HCT116 (cell line): Measurements from ENCODE around the gene FRMD4A. TPM values are rescaled to one million over a fixed set of nuclear protein-coding genes. Genes with fewer than 3 reads are reported as not detected.

Source experiments
- ATAC-seq: fragments of 200-7000 bp; cut with Tn5 transposase; 2 replicates; pipeline ENCODE4 v1.9.1; 2020; ENCODE audit warnings: mild to moderate bottlenecking, moderate library complexity
- BruUV-seq: library from RNA; stranded (reverse); fragments of 400-500 nt; replicated peaks from 2 replicates; lab custom pipeline; 2021; lab: Mats Ljungman, UMichigan
- CTCF ChIA-PET: fragments of 300-600 bp; sonication (Branson Sonifier 250); formaldehyde crosslinking; loops from one replicate; lab custom pipeline; 2021; ENCODE audit warnings: antibody characterized with exemption; lab: Charles Lee
- POLR2A ChIA-PET: fragments of 300-600, 350-600 bp; sonication (Branson Sonifier 250); formaldehyde crosslinking; loops from one replicate; lab custom pipeline; 2021; ENCODE audit warnings: antibody characterized with exemption; lab: Charles Lee
- RAD21 ChIA-PET, 2 experiments: fragments of 300-600 bp; sonication (Branson Sonifier 250); formaldehyde crosslinking; loops; one replicate each; lab custom pipeline; 2023; ENCODE audit warnings: low total read pairs in 2 of 2; ENCODE audit not compliant: uncharacterized antibody in 2 of 2, unreplicated experiment in 2 of 2, low non-redundant PET in 1 of 2; lab: Charles Lee
- DNase-seq: peaks from one replicate; pipeline ENCODE4 v3.0.0-alpha.2; 2010; ENCODE audit warnings: low read depth, low spot score
- H2AFZ ChIP-seq: fragments of 200-600 bp; shearing (Covaris generic), sonication (generic); 2 replicates; pipeline ENCODE4 v1.6.1; 2017; ENCODE audit warnings: low read depth, mixed run types, mixed read lengths, antibody characterized with exemption, low read length; ENCODE audit not compliant: poor library complexity, severe bottlenecking
- H3K27ac ChIP-seq: 2 replicates; pipeline ENCODE4 v1.5.1; 2012; ENCODE audit warnings: low read depth, low read length
- H3K27me3 ChIP-seq: fragments of 200-600 bp; sonication (generic); 2 replicates; pipeline ENCODE4 v1.6.1; 2016; ENCODE audit warnings: mixed run types, low read length, mixed read lengths; ENCODE audit not compliant: insufficient read depth
- H3K36me3 ChIP-seq, 2 experiments: fragments of 200-500 bp in 1 of 2; fragments of 200-600 bp in 1 of 2; sonication (Bioruptor generic) in 1 of 2; sonication (generic) in 1 of 2; 2 replicates each; pipeline versions ENCODE4 v1.5.1 to v1.6.1; 2014 to 2016; ENCODE audit warnings: low read length in 2 of 2, inconsistent platforms in 1 of 2, mixed read lengths in 1 of 2, mixed run types in 1 of 2; ENCODE audit not compliant: insufficient read depth in 2 of 2, control insufficient read depth in 1 of 2
- H3K4me1 ChIP-seq, 2 experiments: fragments of 200-600 bp in 1 of 2; sonication (generic) in 1 of 2; 2 replicates each; pipeline versions ENCODE4 v1.5.1 to v1.6.1; 2012 to 2017; ENCODE audit warnings: low read length in 2 of 2, inconsistent platforms in 1 of 2, mild to moderate bottlenecking in 1 of 2, mixed read lengths in 1 of 2, mixed run types in 1 of 2, moderate library complexity in 1 of 2; ENCODE audit not compliant: insufficient read depth in 2 of 2, control insufficient read depth in 1 of 2
- H3K4me2 ChIP-seq: fragments of 200-600 bp; sonication (generic); 2 replicates; pipeline ENCODE4 v1.6.1; 2017; ENCODE audit warnings: mixed run types, low read length, mixed read lengths
- H3K4me3 ChIP-seq, 2 experiments: fragments of 200-600 bp in 1 of 2; sonication (generic) in 1 of 2; replicated peaks in 1 of 2; 2 replicates each; pipeline ENCODE4 v1.5.1; 2011 to 2016; ENCODE audit warnings: low read length in 2 of 2, control low read depth in 1 of 2, low read depth in 1 of 2, mild to moderate bottlenecking in 1 of 2, mixed read lengths in 1 of 2, mixed run types in 1 of 2
- H3K79me2 ChIP-seq: fragments of 200-600 bp; sonication (generic); 2 replicates; pipeline ENCODE4 v1.6.1; 2017; ENCODE audit warnings: mild to moderate bottlenecking, mixed run types, low read length, moderate library complexity, mixed read lengths; ENCODE audit not compliant: insufficient read depth
- H3K9ac ChIP-seq: fragments of 200-600 bp; sonication (generic); 2 replicates; pipeline ENCODE4 v1.6.1; 2016; ENCODE audit warnings: low read length, mixed read lengths
- H3K9me2 ChIP-seq: fragments of 200-600 bp; sonication (generic), shearing (Covaris generic); 2 replicates; pipeline ENCODE4 v1.6.1; 2017; ENCODE audit warnings: mixed run types, mild to moderate bottlenecking, moderate library complexity; ENCODE audit not compliant: insufficient read depth
- H3K9me3 ChIP-seq, 2 experiments: fragments of 200-500 bp in 1 of 2; fragments of 200-600 bp in 1 of 2; sonication (Bioruptor generic) in 1 of 2; sonication (generic) in 1 of 2; 2 replicates each; pipeline ENCODE4 v1.6.1; 2014 to 2017; ENCODE audit warnings: low read length in 2 of 2, mixed read lengths in 2 of 2, inconsistent platforms in 1 of 2, low read depth in 1 of 2, mild to moderate bottlenecking in 1 of 2, mixed run types in 1 of 2, moderate library complexity in 1 of 2; ENCODE audit not compliant: control insufficient read depth in 1 of 2, insufficient read depth in 1 of 2
- H4K20me1 ChIP-seq: fragments of 200-600 bp; sonication (generic), shearing (Covaris generic); 2 replicates; pipeline ENCODE4 v1.6.1; 2017; ENCODE audit warnings: mixed run types, mild to moderate bottlenecking, moderate library complexity; ENCODE audit not compliant: insufficient read depth
- CBX3 ChIP-seq: IDR thresholded peaks from 2 replicates; pipeline ENCODE4 v1.6.1; 2012; ENCODE audit warnings: low read depth
- CEBPB ChIP-seq: IDR thresholded peaks from 2 replicates; pipeline ENCODE4 v1.6.1; 2012; ENCODE audit warnings: low read depth
- ELF1 ChIP-seq: IDR thresholded peaks from 2 replicates; pipeline ENCODE4 v1.6.1; 2012; ENCODE audit warnings: low read depth, borderline replicate concordance
- EZH2 ChIP-seq: fragments of 200-600 bp; sonication (generic); IDR thresholded peaks from 2 replicates; pipeline ENCODE4 v1.6.1; 2017; ENCODE audit warnings: antibody characterized with exemption, mixed run types
- EZH2phosphoT487 ChIP-seq: fragments of 200-600 bp; IDR thresholded peaks from 2 replicates; pipeline ENCODE4 v1.6.1; 2018; ENCODE audit warnings: antibody characterized with exemption, borderline replicate concordance
- FOSL1 ChIP-seq: IDR thresholded peaks from 2 replicates; pipeline ENCODE4 v1.6.1; 2012; ENCODE audit warnings: low read depth
- JUND ChIP-seq: IDR thresholded peaks from 2 replicates; pipeline ENCODE4 v1.6.1; 2012
- POLR2A ChIP-seq: IDR thresholded peaks from 2 replicates; pipeline ENCODE4 v1.7.0; 2011; ENCODE audit warnings: borderline replicate concordance; ENCODE audit not compliant: insufficient read depth, insufficient read length; ENCODE audit errors: extremely low read depth
- POLR2AphosphoS5 ChIP-seq: IDR thresholded peaks from 2 replicates; pipeline ENCODE4 v1.6.1; 2011; ENCODE audit warnings: mild to moderate bottlenecking, low read depth, low read length, moderate library complexity
- SIN3A ChIP-seq: IDR thresholded peaks from 2 replicates; pipeline ENCODE4 v1.6.1; 2012; ENCODE audit warnings: low read depth
- SRF ChIP-seq: IDR thresholded peaks from 2 replicates; pipeline ENCODE4 v1.6.1; 2012; ENCODE audit warnings: low read depth
- TCF7L2 ChIP-seq: IDR thresholded peaks from 2 replicates; pipeline ENCODE4 v1.7.0; 2011; ENCODE audit warnings: borderline replicate concordance, inconsistent platforms; ENCODE audit not compliant: insufficient read depth, insufficient read length; ENCODE audit errors: extremely low read depth
- YY1 ChIP-seq: IDR thresholded peaks from 2 replicates; pipeline ENCODE4 v1.6.1; 2011; ENCODE audit warnings: low read length, low read depth, moderate library complexity, mild to moderate bottlenecking; ENCODE audit not compliant: insufficient replicate concordance; ENCODE audit errors: extremely low read depth
- ZFX ChIP-seq: fragments of 450-650 bp; IDR thresholded peaks from 2 replicates; pipeline ENCODE4 v1.6.1; 2017
- ZNF274 ChIP-seq: fragments of 200-500 bp; sonication (Bioruptor generic); IDR thresholded peaks from 2 replicates; pipeline ENCODE4 v1.6.1; 2014; ENCODE audit warnings: mild to moderate bottlenecking, low read depth, low read length, inconsistent platforms
- intact Hi-C: fragments of 100-400 bp; cut with micrococcal nuclease; formaldehyde crosslinking; loops from 2 replicates; pipeline ENCODE4 v1.10.0; 2022
- total RNA-seq: library from RNA; stranded (reverse); gene quantifications from one replicate; pipeline ENCODE4 v1.2.1, GENCODE V29; 2021; ENCODE audit not compliant: unreplicated experiment
- TF ChIP-seq, protein P1 (sequence below): IDR thresholded peaks from 2 replicates; pipeline ENCODE4 v1.6.1; 2012
- TF ChIP-seq, protein P2 (sequence below): IDR thresholded peaks from 2 replicates; pipeline ENCODE4 v1.6.1; 2012
- TF ChIP-seq, protein P3 (sequence below): IDR thresholded peaks from 2 replicates; pipeline ENCODE4 v1.6.1; 2011; ENCODE audit warnings: mild to moderate bottlenecking, low read length, moderate library complexity; ENCODE audit not compliant: insufficient replicate concordance; ENCODE audit errors: extremely low read depth
- TF ChIP-seq, protein P4 (sequence below): IDR thresholded peaks from 2 replicates; pipeline ENCODE4 v1.6.1; 2012; ENCODE audit warnings: low read depth
- TF ChIP-seq, protein P5 (sequence below), 3 experiments: fragments of 200-600 bp in 1 of 3; sonication (generic) in 1 of 3; IDR thresholded peaks in 2 of 3; conservative IDR thresholded peaks in 1 of 3; 2 replicates each; pipeline ENCODE4 v1.5.1; 2012 to 2017; ENCODE audit warnings: low read depth in 2 of 3, low read length in 2 of 3, antibody characterized with exemption in 1 of 3, borderline replicate concordance in 1 of 3, control low read depth in 1 of 3, mild to moderate bottlenecking in 1 of 3, mixed read lengths in 1 of 3, mixed run types in 1 of 3, moderate library complexity in 1 of 3; ENCODE audit not compliant: insufficient read depth in 1 of 3

The FRMD4A gene
- total RNA-seq, 1 experiment from 2014 or later: 0.20 TPM

DNA sequence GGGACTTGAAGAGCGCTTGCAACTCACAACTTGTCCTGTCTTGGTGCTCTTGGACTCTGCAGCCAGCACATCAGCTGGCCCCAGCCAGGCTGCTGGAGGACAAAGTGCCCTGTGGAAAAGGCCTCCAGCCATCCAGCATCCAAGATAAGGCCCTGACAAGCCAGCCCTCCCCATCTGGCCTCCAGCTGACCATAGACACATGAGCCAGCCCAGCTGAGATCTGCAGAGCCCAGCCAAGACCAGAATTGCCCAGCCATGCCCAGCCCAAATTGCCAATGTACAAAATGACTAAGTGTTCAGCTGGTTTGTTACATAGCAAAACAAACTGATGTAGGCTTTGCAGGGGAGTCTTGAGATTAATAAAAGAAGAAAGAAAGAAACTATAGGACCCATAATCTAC, 36.0 kb upstream of the FRMD4A start:
- BruUV-seq: no TSS peak
- Histone ChIP-seq H2AFZ (no peak overlapping the region), H4K20me1 (no peaks in the 10 kb centered on the region), H3K4me2 (no peak overlapping the region), H3K4me1 (no peaks in the 10 kb centered on the region), H3K27me3 (peaks cover 50% of the 10 kb centered on the region), H3K9ac (no peak overlapping the region), H3K27ac (no peak overlapping the region), H3K9me3 (no peaks in the 10 kb centered on the region), H3K9me2 (no peaks in the 10 kb centered on the region), H3K79me2 (no peaks in the 10 kb centered on the region), H3K36me3 (no peaks in the 10 kb centered on the region), H3K4me3 (no peak overlapping the region)
- intact Hi-C loops: no loop called here
- ChIA-PET POLR2A (no interaction called here), CTCF (no interaction called here), RAD21 (no interaction called here)
- ATAC-seq (no peak), DNase-seq (no peak)
- TF ChIP-seq YY1 (no peak), SRF (no peak), ZFX (no peak), ZNF274 (no peak), CEBPB (no peak), TCF7L2 (no peak), SIN3A (no peak), POLR2AphosphoS5 (no peak), ELF1 (no peak), FOSL1 (no peak), CBX3 (no peak), POLR2A (no peak), EZH2phosphoT487 (no peak), JUND (no peak), EZH2 (no peak)
- TF ChIP-seq, protein P1, sequence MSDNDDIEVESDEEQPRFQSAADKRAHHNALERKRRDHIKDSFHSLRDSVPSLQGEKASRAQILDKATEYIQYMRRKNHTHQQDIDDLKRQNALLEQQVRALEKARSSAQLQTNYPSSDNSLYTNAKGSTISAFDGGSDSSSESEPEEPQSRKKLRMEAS: no peak
- TF ChIP-seq, protein P2, sequence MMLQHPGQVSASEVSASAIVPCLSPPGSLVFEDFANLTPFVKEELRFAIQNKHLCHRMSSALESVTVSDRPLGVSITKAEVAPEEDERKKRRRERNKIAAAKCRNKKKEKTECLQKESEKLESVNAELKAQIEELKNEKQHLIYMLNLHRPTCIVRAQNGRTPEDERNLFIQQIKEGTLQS: no peak
- TF ChIP-seq, protein P3, sequence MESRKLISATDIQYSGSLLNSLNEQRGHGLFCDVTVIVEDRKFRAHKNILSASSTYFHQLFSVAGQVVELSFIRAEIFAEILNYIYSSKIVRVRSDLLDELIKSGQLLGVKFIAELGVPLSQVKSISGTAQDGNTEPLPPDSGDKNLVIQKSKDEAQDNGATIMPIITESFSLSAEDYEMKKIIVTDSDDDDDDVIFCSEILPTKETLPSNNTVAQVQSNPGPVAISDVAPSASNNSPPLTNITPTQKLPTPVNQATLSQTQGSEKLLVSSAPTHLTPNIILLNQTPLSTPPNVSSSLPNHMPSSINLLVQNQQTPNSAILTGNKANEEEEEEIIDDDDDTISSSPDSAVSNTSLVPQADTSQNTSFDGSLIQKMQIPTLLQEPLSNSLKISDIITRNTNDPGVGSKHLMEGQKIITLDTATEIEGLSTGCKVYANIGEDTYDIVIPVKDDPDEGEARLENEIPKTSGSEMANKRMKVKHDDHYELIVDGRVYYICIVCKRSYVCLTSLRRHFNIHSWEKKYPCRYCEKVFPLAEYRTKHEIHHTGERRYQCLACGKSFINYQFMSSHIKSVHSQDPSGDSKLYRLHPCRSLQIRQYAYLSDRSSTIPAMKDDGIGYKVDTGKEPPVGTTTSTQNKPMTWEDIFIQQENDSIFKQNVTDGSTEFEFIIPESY: no peak
- TF ChIP-seq, protein P4, sequence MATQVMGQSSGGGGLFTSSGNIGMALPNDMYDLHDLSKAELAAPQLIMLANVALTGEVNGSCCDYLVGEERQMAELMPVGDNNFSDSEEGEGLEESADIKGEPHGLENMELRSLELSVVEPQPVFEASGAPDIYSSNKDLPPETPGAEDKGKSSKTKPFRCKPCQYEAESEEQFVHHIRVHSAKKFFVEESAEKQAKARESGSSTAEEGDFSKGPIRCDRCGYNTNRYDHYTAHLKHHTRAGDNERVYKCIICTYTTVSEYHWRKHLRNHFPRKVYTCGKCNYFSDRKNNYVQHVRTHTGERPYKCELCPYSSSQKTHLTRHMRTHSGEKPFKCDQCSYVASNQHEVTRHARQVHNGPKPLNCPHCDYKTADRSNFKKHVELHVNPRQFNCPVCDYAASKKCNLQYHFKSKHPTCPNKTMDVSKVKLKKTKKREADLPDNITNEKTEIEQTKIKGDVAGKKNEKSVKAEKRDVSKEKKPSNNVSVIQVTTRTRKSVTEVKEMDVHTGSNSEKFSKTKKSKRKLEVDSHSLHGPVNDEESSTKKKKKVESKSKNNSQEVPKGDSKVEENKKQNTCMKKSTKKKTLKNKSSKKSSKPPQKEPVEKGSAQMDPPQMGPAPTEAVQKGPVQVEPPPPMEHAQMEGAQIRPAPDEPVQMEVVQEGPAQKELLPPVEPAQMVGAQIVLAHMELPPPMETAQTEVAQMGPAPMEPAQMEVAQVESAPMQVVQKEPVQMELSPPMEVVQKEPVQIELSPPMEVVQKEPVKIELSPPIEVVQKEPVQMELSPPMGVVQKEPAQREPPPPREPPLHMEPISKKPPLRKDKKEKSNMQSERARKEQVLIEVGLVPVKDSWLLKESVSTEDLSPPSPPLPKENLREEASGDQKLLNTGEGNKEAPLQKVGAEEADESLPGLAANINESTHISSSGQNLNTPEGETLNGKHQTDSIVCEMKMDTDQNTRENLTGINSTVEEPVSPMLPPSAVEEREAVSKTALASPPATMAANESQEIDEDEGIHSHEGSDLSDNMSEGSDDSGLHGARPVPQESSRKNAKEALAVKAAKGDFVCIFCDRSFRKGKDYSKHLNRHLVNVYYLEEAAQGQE: no peak
- TF ChIP-seq, protein P5, sequence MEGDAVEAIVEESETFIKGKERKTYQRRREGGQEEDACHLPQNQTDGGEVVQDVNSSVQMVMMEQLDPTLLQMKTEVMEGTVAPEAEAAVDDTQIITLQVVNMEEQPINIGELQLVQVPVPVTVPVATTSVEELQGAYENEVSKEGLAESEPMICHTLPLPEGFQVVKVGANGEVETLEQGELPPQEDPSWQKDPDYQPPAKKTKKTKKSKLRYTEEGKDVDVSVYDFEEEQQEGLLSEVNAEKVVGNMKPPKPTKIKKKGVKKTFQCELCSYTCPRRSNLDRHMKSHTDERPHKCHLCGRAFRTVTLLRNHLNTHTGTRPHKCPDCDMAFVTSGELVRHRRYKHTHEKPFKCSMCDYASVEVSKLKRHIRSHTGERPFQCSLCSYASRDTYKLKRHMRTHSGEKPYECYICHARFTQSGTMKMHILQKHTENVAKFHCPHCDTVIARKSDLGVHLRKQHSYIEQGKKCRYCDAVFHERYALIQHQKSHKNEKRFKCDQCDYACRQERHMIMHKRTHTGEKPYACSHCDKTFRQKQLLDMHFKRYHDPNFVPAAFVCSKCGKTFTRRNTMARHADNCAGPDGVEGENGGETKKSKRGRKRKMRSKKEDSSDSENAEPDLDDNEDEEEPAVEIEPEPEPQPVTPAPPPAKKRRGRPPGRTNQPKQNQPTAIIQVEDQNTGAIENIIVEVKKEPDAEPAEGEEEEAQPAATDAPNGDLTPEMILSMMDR (IDR thresholded peaks at IDR 0.05 in 2 of 3, conservative IDR thresholded peaks at IDR 0.05 in 1 of 3; ENCODE audit: borderline replicate concordance in 1 of 3, insufficient read depth in 1 of 3, low read depth in 2 of 3, low read length in 2 of 3): no peak
